Measurements from ENCODE around the gene GPR107.

The GPR107 gene

DNA sequence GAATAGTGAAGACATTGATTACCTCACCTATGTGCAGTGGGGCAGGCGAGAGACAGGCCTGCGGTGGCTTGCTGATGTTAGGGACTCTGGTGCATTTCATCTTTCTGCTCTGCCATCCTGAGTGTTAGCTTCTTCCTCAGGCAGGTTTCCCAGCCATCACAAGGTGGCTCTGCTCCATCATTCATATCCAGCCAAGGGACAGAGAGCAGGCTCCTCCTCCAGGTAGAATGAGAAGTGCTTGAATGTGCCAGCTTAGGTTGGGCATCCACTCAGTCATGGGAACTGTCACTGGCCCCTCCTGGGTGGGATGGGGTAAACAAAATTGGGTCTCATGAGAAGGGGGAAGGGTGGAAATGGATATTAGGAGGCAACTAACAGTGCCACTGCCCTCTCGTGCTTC, 24.8 kb downstream of the GPR107 start:
- TF ChIP-seq, protein P1, sequence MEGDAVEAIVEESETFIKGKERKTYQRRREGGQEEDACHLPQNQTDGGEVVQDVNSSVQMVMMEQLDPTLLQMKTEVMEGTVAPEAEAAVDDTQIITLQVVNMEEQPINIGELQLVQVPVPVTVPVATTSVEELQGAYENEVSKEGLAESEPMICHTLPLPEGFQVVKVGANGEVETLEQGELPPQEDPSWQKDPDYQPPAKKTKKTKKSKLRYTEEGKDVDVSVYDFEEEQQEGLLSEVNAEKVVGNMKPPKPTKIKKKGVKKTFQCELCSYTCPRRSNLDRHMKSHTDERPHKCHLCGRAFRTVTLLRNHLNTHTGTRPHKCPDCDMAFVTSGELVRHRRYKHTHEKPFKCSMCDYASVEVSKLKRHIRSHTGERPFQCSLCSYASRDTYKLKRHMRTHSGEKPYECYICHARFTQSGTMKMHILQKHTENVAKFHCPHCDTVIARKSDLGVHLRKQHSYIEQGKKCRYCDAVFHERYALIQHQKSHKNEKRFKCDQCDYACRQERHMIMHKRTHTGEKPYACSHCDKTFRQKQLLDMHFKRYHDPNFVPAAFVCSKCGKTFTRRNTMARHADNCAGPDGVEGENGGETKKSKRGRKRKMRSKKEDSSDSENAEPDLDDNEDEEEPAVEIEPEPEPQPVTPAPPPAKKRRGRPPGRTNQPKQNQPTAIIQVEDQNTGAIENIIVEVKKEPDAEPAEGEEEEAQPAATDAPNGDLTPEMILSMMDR (conservative IDR thresholded peaks at IDR 0.05; ENCODE audit: low read depth, low read length): no peak
- H3K4me3 ChIP-seq (ENCODE audit: low read length): no peak overlapping the region

DNA sequence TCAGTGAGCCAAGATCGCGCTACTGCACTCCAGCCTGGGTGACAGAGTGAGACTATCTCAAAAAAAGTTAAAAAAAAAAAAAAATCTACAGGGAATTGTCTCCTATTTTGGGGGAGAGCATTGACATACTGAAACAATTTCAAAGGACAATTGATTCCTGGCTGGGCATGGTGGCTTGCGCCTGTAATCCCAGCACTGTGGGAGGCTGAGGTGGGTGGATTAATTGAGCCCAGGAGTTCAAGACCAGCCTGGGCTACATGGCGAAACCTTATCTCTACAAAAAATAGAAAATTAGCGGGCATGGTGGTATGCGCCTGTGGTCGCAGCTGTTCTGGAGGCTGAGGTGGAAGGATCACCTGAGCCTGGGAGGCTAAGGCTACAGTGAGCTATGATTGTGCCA, 30.6 kb downstream of the GPR107 start:
- DNase-seq (ENCODE audit: low read depth): no peak
- TF ChIP-seq, protein P1 (conservative IDR thresholded peaks at IDR 0.05; ENCODE audit: low read depth, low read length): no peak
- H3K4me3 ChIP-seq (ENCODE audit: low read length): no peak overlapping the region

More for the DNA sequence above, 24.8 kb downstream of the GPR107 start:
- no peak for DNase-seq (ENCODE audit: low read depth)

DNA sequence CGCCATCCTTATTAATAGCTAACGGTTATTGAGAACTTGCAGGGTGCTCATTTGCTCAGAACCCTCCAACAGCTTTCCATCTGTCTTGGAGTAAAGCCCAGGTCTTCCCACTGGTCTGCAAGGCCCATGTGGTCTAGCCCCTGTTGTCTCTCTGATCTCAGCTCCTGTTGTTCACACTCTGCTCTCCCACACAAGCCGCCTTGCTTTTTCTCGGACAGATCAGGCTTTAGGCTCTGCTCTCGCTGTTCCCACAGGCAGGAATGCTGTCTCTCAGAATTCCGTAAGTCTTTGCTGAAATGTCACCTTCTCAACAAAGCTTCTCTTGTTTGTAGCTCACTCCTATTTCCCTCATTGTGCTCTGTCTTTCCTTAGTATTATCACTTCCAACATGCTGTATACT, 34.3 kb downstream of the GPR107 start:
- no peak overlapping the region for H3K4me3 ChIP-seq (ENCODE audit: low read length)
- TF ChIP-seq, protein P1 (conservative IDR thresholded peaks at IDR 0.05; ENCODE audit: low read depth, low read length): no peak
- DNase-seq (ENCODE audit: low read depth): no peak

DNA sequence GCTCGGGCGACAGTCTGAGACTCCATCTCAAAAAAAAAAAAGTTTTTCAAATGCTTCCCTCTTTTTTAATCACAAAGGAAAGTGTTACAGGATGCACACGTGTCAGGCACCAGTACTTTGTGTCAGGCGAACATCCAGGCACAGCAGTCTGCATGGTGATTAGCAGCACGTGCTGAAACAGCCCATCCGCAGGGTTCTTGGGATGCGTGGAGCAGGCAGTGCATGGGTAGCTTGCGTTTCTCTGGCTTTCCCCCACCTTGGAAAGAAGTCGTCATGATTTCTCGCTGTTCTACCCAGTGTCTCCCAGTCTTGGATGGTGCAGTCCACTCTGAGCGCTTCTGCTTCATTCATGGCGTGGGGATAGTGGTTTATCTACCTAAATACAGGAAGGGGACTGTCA, 35.4 kb downstream of the GPR107 start:
- H3K4me3 ChIP-seq (ENCODE audit: low read length): no peak overlapping the region
- TF ChIP-seq, protein P1 (conservative IDR thresholded peaks at IDR 0.05; ENCODE audit: low read depth, low read length): no peak
- DNase-seq (ENCODE audit: low read depth): no peak

DNA sequence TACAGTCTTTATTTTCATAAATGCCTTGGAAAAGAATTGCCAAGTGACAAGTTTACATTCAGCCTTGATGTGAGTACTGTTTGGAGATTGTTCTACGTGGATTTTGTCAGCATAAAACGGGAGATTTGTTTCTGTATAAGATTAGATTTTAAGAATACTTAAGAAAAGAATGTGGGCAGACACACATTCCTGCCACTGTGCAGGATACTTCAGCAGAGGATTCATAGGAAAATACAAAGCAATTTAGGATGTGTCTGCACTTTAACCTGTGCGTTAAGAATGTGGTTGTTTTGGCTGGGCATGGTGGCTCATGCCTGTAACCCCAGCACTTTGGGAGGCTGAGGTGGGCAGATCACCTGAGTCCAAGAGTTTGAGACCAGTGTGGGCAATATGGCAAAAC, 37.2 kb downstream of the GPR107 start:
- H3K4me3 ChIP-seq (ENCODE audit: low read length): no peak overlapping the region
- TF ChIP-seq, protein P1 (conservative IDR thresholded peaks at IDR 0.05; ENCODE audit: low read depth, low read length): peak; percentile 34
- DNase-seq (ENCODE audit: low read depth): no peak

DNA sequence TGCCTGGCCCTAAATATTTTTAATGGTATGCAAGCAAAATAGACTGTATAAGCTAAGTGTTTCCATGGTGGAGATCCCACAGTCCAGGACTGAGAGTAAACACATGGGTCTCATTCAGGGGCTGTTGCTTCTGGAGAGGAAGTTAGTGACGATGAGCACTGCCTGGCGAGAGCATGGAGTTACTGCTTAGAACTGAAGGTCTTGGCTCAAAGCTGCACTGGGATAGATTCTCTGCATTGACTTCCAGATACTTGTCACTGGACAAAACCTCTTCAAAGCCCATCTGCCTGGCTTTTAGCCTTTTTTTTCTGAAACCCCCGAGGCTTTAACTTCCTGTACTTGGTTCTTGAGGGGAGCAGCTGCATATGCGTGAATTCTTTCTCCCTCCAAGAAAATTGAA, 39.2 kb downstream of the GPR107 start:
- TF ChIP-seq, protein P1 (conservative IDR thresholded peaks at IDR 0.05; ENCODE audit: low read depth, low read length): no peak
- H3K4me3 ChIP-seq (ENCODE audit: low read length): no peak overlapping the region
- no peak for DNase-seq (ENCODE audit: low read depth)

DNA sequence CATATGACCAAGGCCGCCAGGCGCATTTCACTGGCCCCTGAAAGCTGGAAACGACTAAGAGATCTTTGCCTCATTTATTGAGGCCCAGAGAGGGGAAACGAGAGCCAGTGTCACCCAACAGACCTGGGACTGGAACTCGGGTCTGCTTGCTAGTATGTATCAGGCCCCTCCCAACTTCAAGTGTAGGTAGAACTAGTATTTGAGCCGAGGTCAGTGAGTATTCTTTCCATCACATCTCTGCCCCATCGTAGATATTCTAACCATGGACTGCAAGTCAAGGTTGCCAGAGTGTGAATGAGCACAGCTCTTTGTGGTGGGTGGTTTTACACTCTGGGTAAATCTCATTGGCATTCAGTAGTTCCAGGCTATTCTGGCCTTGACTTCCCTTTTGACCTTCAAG, 42.2 kb downstream of the GPR107 start:
- DNase-seq (ENCODE audit: low read depth): no peak
- TF ChIP-seq, protein P1 (conservative IDR thresholded peaks at IDR 0.05; ENCODE audit: low read depth, low read length): no peak
- H3K4me3 ChIP-seq (ENCODE audit: low read length): no peak overlapping the region

Data from retinal pigment epithelial cell (primary cell).